Activated CD8-positive, alpha-beta T cell treated with anti-CD3 and anti-CD28 coated beads, Interleukin-2, amount 10 ng/mL, durations not matched to agents 7 days and 5 days (primary cell): ENCODE results near the gene ZBTB7C. TPM values are rescaled to one million over a fixed set of nuclear protein-coding genes. Genes with fewer than 3 reads are reported as not detected.

ENCODE experiments used
- ATAC-seq: fragments of 150-1000 bp; cut with Tn5 transposase; one replicate; pipeline ENCODE4 v1.10.0; 2021; ENCODE audit warnings: moderate library complexity
- CTCF ChIA-PET: fragments of 350-600 bp; sonication (Branson Sonifier 250); formaldehyde crosslinking; loops from one replicate; lab custom pipeline; 2021; ENCODE audit warnings: antibody characterized with exemption; lab: Charles Lee
- POLR2A ChIA-PET: fragments of 350-600 bp; sonication (Branson Sonifier 250); formaldehyde crosslinking; loops from one replicate; lab custom pipeline; 2021; ENCODE audit warnings: antibody characterized with exemption; lab: Charles Lee
- DNase-seq: peaks from one replicate; pipeline ENCODE4 v3.0.0-alpha.2; 2020
- H3K27ac Mint-ChIP-seq: one replicate; pipeline ENCODE4 v1.8.0; 2021; ENCODE audit warnings: mild to moderate bottlenecking, mixed read lengths
- H3K27me3 Mint-ChIP-seq: one replicate; pipeline ENCODE4 v1.8.0; 2021; ENCODE audit warnings: low read depth, mixed read lengths
- H3K36me3 Mint-ChIP-seq: one replicate; pipeline ENCODE4 v1.8.0; 2021; ENCODE audit warnings: low read depth, mixed read lengths
- H3K4me1 Mint-ChIP-seq: one replicate; pipeline ENCODE4 v1.8.0; 2021; ENCODE audit warnings: low read depth, mixed read lengths
- H3K4me3 Mint-ChIP-seq: one replicate; pipeline ENCODE4 v1.8.0; 2021; ENCODE audit warnings: mild to moderate bottlenecking, mixed read lengths
- H3K9me3 Mint-ChIP-seq: one replicate; pipeline ENCODE4 v1.8.0; 2022; ENCODE audit warnings: mixed read lengths; ENCODE audit not compliant: insufficient read depth
- total RNA-seq, 2 experiments: library from RNA; stranded (reverse); gene quantifications; one replicate each; pipeline ENCODE4 v1.2.3, GENCODE V29; 2021

ZBTB7C gene
- total RNA-seq, 2 experiments from 2014 or later: not detected

GRCh38 chr18:48356909-48357631, 52.1 kb downstream of the ZBTB7C start:
- CTCF ChIA-PET: no interaction called here
- H3K27me3 Mint-ChIP-seq: no peaks in the 10 kb centered on the region
- no peaks in the 10 kb centered on the region for H3K4me1 Mint-ChIP-seq
- H3K9me3 Mint-ChIP-seq: no peaks in the 10 kb centered on the region
- H3K36me3 Mint-ChIP-seq: no peaks in the 10 kb centered on the region
- no peak overlapping the region for H3K27ac Mint-ChIP-seq
- ATAC-seq (no peak), DNase-seq (no peak)
- H3K4me3 Mint-ChIP-seq: no peak overlapping the region
- POLR2A ChIA-PET: no interaction called here

GRCh38 chr18:48356151-48356745, 52.9 kb downstream of the ZBTB7C start:
- no peak overlapping the region for H3K27ac Mint-ChIP-seq
- H3K4me1 Mint-ChIP-seq: no peaks in the 10 kb centered on the region
- no peak for ATAC-seq
- H3K36me3 Mint-ChIP-seq: no peaks in the 10 kb centered on the region
- no peak for DNase-seq
- no peaks in the 10 kb centered on the region for H3K27me3 Mint-ChIP-seq
- POLR2A ChIA-PET: no interaction called here
- no peak overlapping the region for H3K4me3 Mint-ChIP-seq
- CTCF ChIA-PET: no interaction called here
- H3K9me3 Mint-ChIP-seq: no peaks in the 10 kb centered on the region

- ATAC-seq: no peak
- Mint-ChIP-seq H3K36me3 (no peaks in the 10 kb centered on the region), H3K27me3 (no peaks in the 10 kb centered on the region), H3K4me1 (no peaks in the 10 kb centered on the region), H3K9me3 (no peaks in the 10 kb centered on the region), H3K27ac (no peak overlapping the region), H3K4me3 (no peak overlapping the region)
- ChIA-PET POLR2A (no interaction called here), CTCF (no interaction called here)
- DNase-seq: no peak
Observed at GRCh38 chr18:48355276-48356115, 53.7 kb downstream of the ZBTB7C start.

GRCh38 chr18:48354746-48355260, 54.4 kb downstream of the ZBTB7C start:
- POLR2A ChIA-PET: no interaction called here
- Mint-ChIP-seq H3K4me3 (no peak overlapping the region), H3K9me3 (no peaks in the 10 kb centered on the region), H3K4me1 (no peaks in the 10 kb centered on the region), H3K36me3 (no peaks in the 10 kb centered on the region), H3K27ac (no peak overlapping the region), H3K27me3 (no peaks in the 10 kb centered on the region)
- ATAC-seq: no peak
- CTCF ChIA-PET: no interaction called here
- DNase-seq: no peak

GRCh38 chr18:48352051-48352755, 57.0 kb downstream of the ZBTB7C start:
- no peaks in the 10 kb centered on the region for H3K4me1 Mint-ChIP-seq
- H3K9me3 Mint-ChIP-seq: no peaks in the 10 kb centered on the region
- no peaks in the 10 kb centered on the region for H3K27me3 Mint-ChIP-seq
- ATAC-seq (no peak), DNase-seq (no peak)
- POLR2A ChIA-PET: no interaction called here
- CTCF ChIA-PET: interaction anchor here (1.0 kb wide), 1 partner anchor 12 kb away, joined by 3 read pairs; no protein-coding TSS in a partner anchor
- H3K4me3 Mint-ChIP-seq: no peak overlapping the region
- no peaks in the 10 kb centered on the region for H3K36me3 Mint-ChIP-seq
- H3K27ac Mint-ChIP-seq: no peak overlapping the region

GRCh38 chr18:48351216-48352050, 57.8 kb downstream of the ZBTB7C start:
- POLR2A ChIA-PET: no interaction called here

GRCh38 chr18:48348739-48349138, 60.4 kb downstream of the ZBTB7C start:
- Mint-ChIP-seq H3K27ac (no peak overlapping the region), H3K36me3 (no peaks in the 10 kb centered on the region), H3K4me1 (peaks cover 4% of the 10 kb centered on the region), H3K9me3 (no peaks in the 10 kb centered on the region), H3K27me3 (peaks cover 2% of the 10 kb centered on the region), H3K4me3 (no peak overlapping the region)
- ATAC-seq (no peak), DNase-seq (no peak)
- CTCF ChIA-PET: no interaction called here
- POLR2A ChIA-PET: no interaction called here

More at GRCh38 chr18:48351216-48352050, 57.8 kb downstream of the ZBTB7C start:
- Mint-ChIP-seq H3K36me3 (no peaks in the 10 kb centered on the region), H3K4me1 (peaks cover under 1% of the 10 kb centered on the region), H3K4me3 (no peak overlapping the region), H3K27me3 (no peaks in the 10 kb centered on the region), H3K27ac (no peak overlapping the region), H3K9me3 (no peaks in the 10 kb centered on the region)
- DNase-seq (no peak), ATAC-seq (no peak)
- CTCF ChIA-PET: interaction anchor here (1.0 kb wide), 1 partner anchor 11 kb away, joined by 3 read pairs; no protein-coding TSS in a partner anchor

- Mint-ChIP-seq H3K4me1 (peaks cover 4% of the 10 kb centered on the region), H3K27ac (no peak overlapping the region), H3K36me3 (no peaks in the 10 kb centered on the region), H3K27me3 (peaks cover 2% of the 10 kb centered on the region), H3K9me3 (no peaks in the 10 kb centered on the region), H3K4me3 (no peak overlapping the region)
- no peak for ATAC-seq
- DNase-seq: no peak
- CTCF ChIA-PET: no interaction called here
- POLR2A ChIA-PET: no interaction called here
Observed at GRCh38 chr18:48347756-48348326, 61.3 kb downstream of the ZBTB7C start.

GRCh38 chr18:48345596-48345995, 63.6 kb downstream of the ZBTB7C start:
- Mint-ChIP-seq H3K36me3 (no peaks in the 10 kb centered on the region), H3K27ac (no peak overlapping the region), H3K4me1 (peaks cover 4% of the 10 kb centered on the region), H3K27me3 (peaks cover 2% of the 10 kb centered on the region), H3K9me3 (no peaks in the 10 kb centered on the region), H3K4me3 (no peak overlapping the region)
- ATAC-seq (no peak), DNase-seq (no peak)
- POLR2A ChIA-PET: interaction anchor here (0.7 kb wide), 1 partner anchor 61 kb away, joined by 3 read pairs; no protein-coding TSS in a partner anchor
- CTCF ChIA-PET: no interaction called here

- DNase-seq: no peak
- CTCF ChIA-PET: no interaction called here
- H3K36me3 Mint-ChIP-seq: no peaks in the 10 kb centered on the region
- H3K4me3 Mint-ChIP-seq: no peak overlapping the region
- peaks cover 2% of the 10 kb centered on the region for H3K27me3 Mint-ChIP-seq
- POLR2A ChIA-PET: no interaction called here
- H3K4me1 Mint-ChIP-seq: peaks cover 4% of the 10 kb centered on the region
- H3K27ac Mint-ChIP-seq: no peak overlapping the region
- no peak for ATAC-seq
- H3K9me3 Mint-ChIP-seq: no peaks in the 10 kb centered on the region
Observed at GRCh38 chr18:48342581-48342980, 66.6 kb downstream of the ZBTB7C start.
